ENCODE results near the gene ZNF441.

- TF ChIP-seq NFYB (CRISPR knock-in tag; conservative IDR thresholded peaks at IDR 0.05; ENCODE audit: low read depth) (no peak), MYBL2 (CRISPR knock-in tag; IDR thresholded peaks at IDR 0.05) (no peak), CTCF (IDR thresholded peaks at IDR 0.05) (no peak), TEAD4 (CRISPR knock-in tag; IDR thresholded peaks at IDR 0.05) (no peak)
- TF ChIP-seq, protein P1, sequence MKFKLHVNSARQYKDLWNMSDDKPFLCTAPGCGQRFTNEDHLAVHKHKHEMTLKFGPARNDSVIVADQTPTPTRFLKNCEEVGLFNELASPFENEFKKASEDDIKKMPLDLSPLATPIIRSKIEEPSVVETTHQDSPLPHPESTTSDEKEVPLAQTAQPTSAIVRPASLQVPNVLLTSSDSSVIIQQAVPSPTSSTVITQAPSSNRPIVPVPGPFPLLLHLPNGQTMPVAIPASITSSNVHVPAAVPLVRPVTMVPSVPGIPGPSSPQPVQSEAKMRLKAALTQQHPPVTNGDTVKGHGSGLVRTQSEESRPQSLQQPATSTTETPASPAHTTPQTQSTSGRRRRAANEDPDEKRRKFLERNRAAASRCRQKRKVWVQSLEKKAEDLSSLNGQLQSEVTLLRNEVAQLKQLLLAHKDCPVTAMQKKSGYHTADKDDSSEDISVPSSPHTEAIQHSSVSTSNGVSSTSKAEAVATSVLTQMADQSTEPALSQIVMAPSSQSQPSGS (CRISPR knock-in tag; IDR thresholded peaks at IDR 0.05; ENCODE audit: borderline replicate concordance, low read depth) = no peak
Measured at GRCh38 chr19:11736696-11737095, 30.1 kb upstream of the ZNF441 start.
